Measurements from ENCODE around the gene EN1.

Gene EN1

GRCh38 chr2:118861731-118862130, 14.3 kb upstream of the EN1 start:
- no peak for TF ChIP-seq JUND (IDR thresholded peaks at IDR 0.05; ENCODE audit: low read depth)
- in situ Hi-C loops (cut with HindIII; ENCODE audit: low pct_unique_long_range_greater_than_20kb, low sequenced_read_pairs): no loop called here
- no peak for DNase-seq (ENCODE audit: low read depth in 1 of 2, low spot score in 1 of 2)

DNA sequence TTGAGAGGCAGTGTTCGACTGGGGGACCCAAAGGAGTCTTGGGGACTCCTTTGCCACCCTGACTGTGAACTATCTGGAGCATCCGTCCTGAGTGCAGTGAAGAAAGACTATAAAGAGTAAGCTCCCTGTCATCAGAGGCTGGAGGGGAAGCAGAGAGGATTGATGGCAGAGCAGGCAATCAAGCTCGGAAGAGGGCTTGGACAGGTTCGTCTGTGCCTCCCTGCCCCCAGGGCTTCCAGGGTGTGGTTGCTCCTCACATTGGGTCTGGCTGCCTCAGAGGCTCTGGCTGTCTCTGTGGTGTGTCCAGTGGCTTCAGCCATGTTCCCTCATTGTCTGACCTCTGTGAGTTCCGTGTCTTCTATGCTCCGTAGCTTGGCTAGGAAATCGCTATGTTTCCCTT, 13.8 kb upstream of the EN1 start:
- TF ChIP-seq JUND (IDR thresholded peaks at IDR 0.05; ENCODE audit: low read depth): no peak
- DNase-seq (ENCODE audit: low read depth in 1 of 2, low spot score in 1 of 2): no peak
- in situ Hi-C loops (cut with HindIII; ENCODE audit: low pct_unique_long_range_greater_than_20kb, low sequenced_read_pairs): no loop called here

GRCh38 chr2:118860506-118860905, 13.1 kb upstream of the EN1 start:
- in situ Hi-C loops (cut with HindIII; ENCODE audit: low pct_unique_long_range_greater_than_20kb, low sequenced_read_pairs): no loop called here
- no peak for TF ChIP-seq JUND (IDR thresholded peaks at IDR 0.05; ENCODE audit: low read depth)
- DNase-seq (ENCODE audit: low read depth in 1 of 2, low spot score in 1 of 2): no peak

GRCh38 chr2:118859157-118859770, 11.8 kb upstream of the EN1 start:
- no peak for TF ChIP-seq JUND (IDR thresholded peaks at IDR 0.05; ENCODE audit: low read depth)
- in situ Hi-C loops (cut with HindIII; ENCODE audit: low pct_unique_long_range_greater_than_20kb, low sequenced_read_pairs): no loop called here
- DNase-seq (ENCODE audit: low read depth in 1 of 2, low spot score in 1 of 2): no peak

DNA sequence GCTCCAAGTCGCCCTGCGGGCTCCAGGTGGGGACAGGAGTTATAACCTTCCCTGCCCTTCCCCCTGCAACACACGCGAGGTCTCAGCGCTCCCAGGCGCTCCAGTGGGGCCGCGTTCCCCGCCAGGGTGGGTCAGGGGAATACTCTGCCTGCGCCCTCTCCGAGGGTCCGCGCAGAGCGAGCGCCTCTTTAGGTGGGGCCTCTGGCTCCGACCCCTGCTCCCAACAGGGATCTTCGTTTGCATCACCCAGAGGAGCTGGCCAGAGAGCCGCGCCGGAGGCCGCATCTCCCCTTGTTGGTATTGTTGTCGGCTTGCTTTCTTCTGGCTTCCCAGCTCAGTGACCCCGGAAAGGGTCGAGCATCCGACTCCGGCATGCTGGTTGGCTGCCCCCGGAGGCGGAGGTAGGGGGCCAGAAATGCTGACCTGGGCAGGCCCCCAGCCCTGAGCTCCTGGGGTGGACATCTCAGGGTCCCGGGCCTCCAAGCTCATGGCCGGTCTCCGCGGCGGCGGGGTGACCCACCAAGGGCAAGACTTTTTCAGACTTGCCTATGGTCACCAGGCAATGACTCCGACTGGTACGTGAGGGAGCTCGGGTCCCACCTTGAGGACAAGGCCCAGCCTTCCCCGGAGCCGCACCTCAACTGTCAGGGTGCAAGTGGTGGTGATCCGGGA, 11.2 kb upstream of the EN1 start:
- DNase-seq (ENCODE audit: low read depth in 1 of 2, low spot score in 1 of 2): no peak
- in situ Hi-C loops (cut with HindIII; ENCODE audit: low pct_unique_long_range_greater_than_20kb, low sequenced_read_pairs): no loop called here
- TF ChIP-seq JUND (IDR thresholded peaks at IDR 0.05; ENCODE audit: low read depth): no peak

DNA sequence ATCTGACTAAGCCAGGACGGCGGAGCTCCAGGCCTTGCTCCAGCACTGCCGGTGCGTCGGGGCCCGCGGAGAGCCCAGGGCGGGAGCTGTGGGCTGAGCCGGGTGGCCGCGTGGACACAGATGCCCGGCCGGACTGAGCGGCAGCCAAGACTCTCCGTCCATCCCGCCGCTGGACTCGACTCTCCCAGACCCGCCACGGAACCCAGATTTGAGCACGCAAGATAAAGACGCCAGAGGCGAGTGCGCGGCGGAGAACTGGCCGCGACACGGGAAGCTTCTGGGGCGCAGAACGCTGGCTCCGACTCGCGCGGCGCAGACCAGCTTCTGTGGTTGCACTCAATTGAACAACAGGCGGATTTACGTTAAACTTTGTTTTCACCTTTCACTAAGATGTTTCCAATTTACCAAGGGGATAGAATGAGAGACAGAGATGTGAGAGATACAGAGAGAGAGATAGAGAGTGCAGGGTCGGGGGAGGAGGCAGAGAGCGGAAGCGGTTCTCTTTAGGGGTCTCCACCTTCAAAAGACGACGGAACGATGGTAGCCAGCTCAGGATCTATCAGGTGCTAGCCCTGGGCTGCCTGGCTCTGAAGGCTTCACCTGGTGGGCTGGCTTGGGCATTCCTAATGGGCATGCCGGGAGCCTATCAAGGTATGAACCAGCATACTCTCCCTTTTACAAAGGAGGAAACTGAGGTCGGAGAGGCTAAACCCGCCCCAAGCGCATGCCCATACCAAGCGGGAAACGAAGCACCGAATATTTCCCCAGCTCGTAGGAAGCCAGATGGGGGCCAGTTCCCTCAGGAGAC, 10.4 kb upstream of the EN1 start:
- in situ Hi-C loops (cut with HindIII; ENCODE audit: low pct_unique_long_range_greater_than_20kb, low sequenced_read_pairs): no loop called here
- no peak for DNase-seq (ENCODE audit: low read depth in 1 of 2, low spot score in 1 of 2)
- no peak for TF ChIP-seq JUND (IDR thresholded peaks at IDR 0.05; ENCODE audit: low read depth)

GRCh38 chr2:118856978-118857676, 9.7 kb upstream of the EN1 start:
- no peak for DNase-seq (ENCODE audit: low read depth in 1 of 2, low spot score in 1 of 2)
- in situ Hi-C loops (cut with HindIII; ENCODE audit: low pct_unique_long_range_greater_than_20kb, low sequenced_read_pairs): no loop called here
- no peak for TF ChIP-seq JUND (IDR thresholded peaks at IDR 0.05; ENCODE audit: low read depth)

DNA sequence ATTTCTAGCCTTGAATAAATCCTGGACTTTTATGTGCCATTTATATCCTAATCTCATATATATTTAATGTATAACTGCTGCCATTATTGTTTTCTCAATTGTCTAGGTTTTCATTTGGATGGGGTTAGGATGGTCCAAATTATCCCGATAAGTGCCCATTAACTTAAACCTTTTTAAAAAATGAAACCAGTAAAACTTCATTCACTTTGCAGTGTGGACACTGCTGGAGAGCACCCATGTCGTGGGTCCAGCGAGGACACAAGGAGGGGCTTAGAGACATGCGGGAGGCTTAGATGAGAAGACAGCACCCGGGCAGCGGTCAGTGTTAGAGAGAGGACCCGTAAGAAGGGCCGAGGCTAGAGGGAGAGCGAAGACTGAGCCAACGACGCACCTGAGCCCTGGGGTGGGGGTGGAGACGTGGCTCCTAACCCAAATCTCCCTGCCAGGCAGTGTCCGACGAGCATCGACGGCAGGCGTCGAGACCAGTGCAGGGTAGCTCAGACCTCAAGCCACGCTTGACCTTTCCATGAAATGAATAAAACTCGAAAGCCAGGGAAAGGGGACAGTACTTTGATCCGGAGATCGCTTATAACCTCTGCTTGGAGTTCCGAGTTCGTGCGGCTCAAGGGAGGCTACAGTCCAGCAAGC, 9.0 kb upstream of the EN1 start:
- TF ChIP-seq JUND (IDR thresholded peaks at IDR 0.05; ENCODE audit: low read depth): no peak
- in situ Hi-C loops (cut with HindIII; ENCODE audit: low pct_unique_long_range_greater_than_20kb, low sequenced_read_pairs): no loop called here
- DNase-seq (ENCODE audit: low read depth in 1 of 2, low spot score in 1 of 2): no peak

GRCh38 chr2:118855451-118856279, 8.2 kb upstream of the EN1 start:
- DNase-seq (ENCODE audit: low read depth in 1 of 2, low spot score in 1 of 2): peak; percentile 76 to 96
- TF ChIP-seq JUND (IDR thresholded peaks at IDR 0.05; ENCODE audit: low read depth): no peak
- in situ Hi-C loops (cut with HindIII; ENCODE audit: low pct_unique_long_range_greater_than_20kb, low sequenced_read_pairs): no loop called here

DNA sequence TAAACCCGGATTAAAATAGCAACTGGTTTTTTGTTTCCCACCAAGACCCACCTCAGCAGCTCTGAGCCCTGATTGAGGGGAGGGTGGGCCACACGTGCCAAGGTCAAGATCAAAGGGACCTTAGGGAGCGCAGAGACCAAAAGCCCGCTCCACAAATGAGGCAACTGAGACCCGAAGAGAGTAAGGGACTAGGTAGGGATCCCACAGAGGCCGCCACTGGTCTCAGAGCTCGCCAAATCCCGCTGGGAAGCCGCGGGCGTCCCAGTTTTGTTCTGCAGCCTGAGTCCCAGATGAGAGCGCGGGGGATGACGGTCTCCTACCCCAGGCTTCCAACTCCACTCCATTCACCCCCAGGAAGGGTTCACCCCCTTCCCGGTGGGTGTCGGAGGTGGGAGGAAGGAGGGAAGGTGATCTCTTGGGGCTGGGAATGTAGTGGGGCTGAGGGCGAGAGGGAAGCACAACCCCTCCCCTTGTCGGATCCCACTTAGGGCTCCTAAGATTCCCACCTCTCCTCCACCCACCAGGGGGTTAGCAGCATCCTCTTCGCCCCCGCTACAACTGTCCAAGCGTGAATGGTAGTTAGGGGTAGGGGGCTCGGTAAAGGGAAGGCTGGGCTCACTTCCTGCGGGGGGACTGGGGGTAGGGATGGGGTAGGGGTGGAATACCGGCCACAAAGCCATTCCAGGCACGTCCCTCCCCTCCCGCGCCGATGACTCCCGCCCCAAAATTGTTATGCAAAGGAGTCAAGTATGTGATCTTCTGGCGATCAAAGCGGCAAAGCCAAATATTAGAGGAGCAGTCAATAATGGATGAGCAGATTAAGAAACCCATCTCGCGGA, 7.3 kb upstream of the EN1 start:
- DNase-seq (ENCODE audit: low read depth in 1 of 2, low spot score in 1 of 2): no peak
- no peak for TF ChIP-seq JUND (IDR thresholded peaks at IDR 0.05; ENCODE audit: low read depth)
- in situ Hi-C loops (cut with HindIII; ENCODE audit: low pct_unique_long_range_greater_than_20kb, low sequenced_read_pairs): no loop called here
